HEK293 (cell line): ENCODE data around the gene PARL.

Experiments
- BCL11A ChIP-seq: fragments of 450-650 bp; formaldehyde crosslinking; IDR thresholded peaks from 2 replicates; pipeline ENCODE4 v1.5.1; 2016; ENCODE audit warnings: low read depth, missing biosample characterization, missing genetic modification characterization
- GFI1B ChIP-seq: fragments of 450-650 bp; formaldehyde crosslinking; IDR thresholded peaks from 2 replicates; pipeline ENCODE4 v1.5.1; 2016; ENCODE audit warnings: missing biosample characterization, missing genetic modification characterization
- KLF16 ChIP-seq: fragments of 450-650 bp; formaldehyde crosslinking; IDR thresholded peaks from 2 replicates; pipeline ENCODE4 v1.5.1; 2017; ENCODE audit warnings: missing biosample characterization, missing genetic modification characterization
- KLF8 ChIP-seq: fragments of 450-650 bp; formaldehyde crosslinking; IDR thresholded peaks from 2 replicates; pipeline ENCODE4 v1.5.1; 2016; ENCODE audit warnings: missing biosample characterization, missing genetic modification characterization
- MYNN ChIP-seq: fragments of 450-650 bp; formaldehyde crosslinking; IDR thresholded peaks from 2 replicates; pipeline ENCODE4 v1.5.1; 2016; ENCODE audit warnings: missing biosample characterization, missing genetic modification characterization, borderline replicate concordance
- MZF1 ChIP-seq: fragments of 450-650 bp; formaldehyde crosslinking; IDR thresholded peaks from 2 replicates; pipeline ENCODE4 v1.5.1; 2017; ENCODE audit warnings: missing biosample characterization, missing genetic modification characterization, borderline replicate concordance
- SCRT1 ChIP-seq: fragments of 450-650 bp; formaldehyde crosslinking; IDR thresholded peaks from 2 replicates; pipeline ENCODE4 v1.5.1; 2016; ENCODE audit warnings: missing biosample characterization, missing genetic modification characterization, borderline replicate concordance
- YY2 ChIP-seq: fragments of 450-650 bp; formaldehyde crosslinking; IDR thresholded peaks from 2 replicates; pipeline ENCODE4 v1.5.1; 2016; ENCODE audit warnings: missing biosample characterization, missing genetic modification characterization
- ZBTB17 ChIP-seq: fragments of 450-650 bp; formaldehyde crosslinking; IDR thresholded peaks from 2 replicates; pipeline ENCODE4 v1.5.1; 2016; ENCODE audit warnings: missing biosample characterization, missing genetic modification characterization
- ZFP37 ChIP-seq: fragments of 450-650 bp; formaldehyde crosslinking; IDR thresholded peaks from 2 replicates; pipeline ENCODE4 v1.5.1; 2016; ENCODE audit warnings: missing biosample characterization, missing genetic modification characterization
- ZNF221 ChIP-seq: fragments of 450-650 bp; formaldehyde crosslinking; IDR thresholded peaks from 2 replicates; pipeline ENCODE4 v1.5.1; 2017; ENCODE audit warnings: missing biosample characterization, missing genetic modification characterization, borderline replicate concordance
- ZNF324 ChIP-seq: fragments of 450-650 bp; formaldehyde crosslinking; IDR thresholded peaks from 2 replicates; pipeline ENCODE4 v1.5.1; 2016; ENCODE audit warnings: missing biosample characterization, missing genetic modification characterization
- ZNF501 ChIP-seq: fragments of 450-650 bp; formaldehyde crosslinking; IDR thresholded peaks from 2 replicates; pipeline ENCODE4 v1.5.1; 2016; ENCODE audit warnings: missing biosample characterization, missing genetic modification characterization
- ZNF514 ChIP-seq: fragments of 450-650 bp; formaldehyde crosslinking; IDR thresholded peaks from 2 replicates; pipeline ENCODE4 v1.5.1; 2016; ENCODE audit warnings: missing biosample characterization, missing genetic modification characterization
- ZNF521 ChIP-seq: fragments of 450-650 bp; formaldehyde crosslinking; IDR thresholded peaks from 2 replicates; pipeline ENCODE4 v1.5.1; 2017; ENCODE audit warnings: missing biosample characterization, mild to moderate bottlenecking, missing genetic modification characterization
- ZNF529 ChIP-seq: fragments of 450-650 bp; formaldehyde crosslinking; IDR thresholded peaks from 2 replicates; pipeline ENCODE4 v1.5.1; 2017; ENCODE audit warnings: missing genetic modification characterization, missing biosample characterization; ENCODE audit not compliant: insufficient replicate concordance
- ZNF561 ChIP-seq: fragments of 450-650 bp; IDR thresholded peaks from 2 replicates; pipeline ENCODE4 v1.5.1; 2018; ENCODE audit warnings: missing biosample characterization, missing genetic modification characterization, borderline replicate concordance
- ZNF571 ChIP-seq: fragments of 450-650 bp; formaldehyde crosslinking; IDR thresholded peaks from 2 replicates; pipeline ENCODE4 v1.5.0; 2017; ENCODE audit warnings: missing biosample characterization, missing genetic modification characterization
- ZNF76 ChIP-seq: fragments of 450-650 bp; formaldehyde crosslinking; IDR thresholded peaks from 2 replicates; pipeline ENCODE4; 2016; ENCODE audit warnings: low read depth, missing biosample characterization, missing genetic modification characterization, borderline replicate concordance
- ZSCAN30 ChIP-seq: fragments of 450-650 bp; IDR thresholded peaks from 2 replicates; pipeline ENCODE4 v1.5.1; 2018; ENCODE audit warnings: missing biosample characterization, mild to moderate bottlenecking, missing genetic modification characterization, moderate library complexity
- TF ChIP-seq, protein P1 (sequence below): fragments of 450-650 bp; formaldehyde crosslinking; IDR thresholded peaks from 2 replicates; pipeline ENCODE4 v1.5.1; 2016; ENCODE audit warnings: missing biosample characterization, missing genetic modification characterization
- TF ChIP-seq, protein P2 (sequence below): fragments of 450-650 bp; formaldehyde crosslinking; IDR thresholded peaks from 2 replicates; pipeline ENCODE4 v1.5.1; 2016; ENCODE audit warnings: missing biosample characterization, missing genetic modification characterization
- TF ChIP-seq, protein P3 (sequence below): fragments of 450-650 bp; formaldehyde crosslinking; IDR thresholded peaks from 2 replicates; pipeline ENCODE4 v1.5.1; 2016; ENCODE audit warnings: missing biosample characterization, missing genetic modification characterization
- TF ChIP-seq, protein P4 (sequence below): fragments of 450-650 bp; formaldehyde crosslinking; IDR thresholded peaks from 2 replicates; pipeline ENCODE4 v1.5.1; 2016; ENCODE audit warnings: missing biosample characterization, missing genetic modification characterization
- TF ChIP-seq, protein P5 (sequence below): fragments of 450-650 bp; formaldehyde crosslinking; IDR thresholded peaks from 2 replicates; pipeline ENCODE4 v1.5.1; 2016; ENCODE audit warnings: missing biosample characterization, missing genetic modification characterization
- TF ChIP-seq, protein P6 (sequence below): fragments of 450-650 bp; formaldehyde crosslinking; IDR thresholded peaks from 2 replicates; pipeline ENCODE4 v1.5.1; 2016; ENCODE audit warnings: missing biosample characterization, missing genetic modification characterization

Gene PARL

DNA sequence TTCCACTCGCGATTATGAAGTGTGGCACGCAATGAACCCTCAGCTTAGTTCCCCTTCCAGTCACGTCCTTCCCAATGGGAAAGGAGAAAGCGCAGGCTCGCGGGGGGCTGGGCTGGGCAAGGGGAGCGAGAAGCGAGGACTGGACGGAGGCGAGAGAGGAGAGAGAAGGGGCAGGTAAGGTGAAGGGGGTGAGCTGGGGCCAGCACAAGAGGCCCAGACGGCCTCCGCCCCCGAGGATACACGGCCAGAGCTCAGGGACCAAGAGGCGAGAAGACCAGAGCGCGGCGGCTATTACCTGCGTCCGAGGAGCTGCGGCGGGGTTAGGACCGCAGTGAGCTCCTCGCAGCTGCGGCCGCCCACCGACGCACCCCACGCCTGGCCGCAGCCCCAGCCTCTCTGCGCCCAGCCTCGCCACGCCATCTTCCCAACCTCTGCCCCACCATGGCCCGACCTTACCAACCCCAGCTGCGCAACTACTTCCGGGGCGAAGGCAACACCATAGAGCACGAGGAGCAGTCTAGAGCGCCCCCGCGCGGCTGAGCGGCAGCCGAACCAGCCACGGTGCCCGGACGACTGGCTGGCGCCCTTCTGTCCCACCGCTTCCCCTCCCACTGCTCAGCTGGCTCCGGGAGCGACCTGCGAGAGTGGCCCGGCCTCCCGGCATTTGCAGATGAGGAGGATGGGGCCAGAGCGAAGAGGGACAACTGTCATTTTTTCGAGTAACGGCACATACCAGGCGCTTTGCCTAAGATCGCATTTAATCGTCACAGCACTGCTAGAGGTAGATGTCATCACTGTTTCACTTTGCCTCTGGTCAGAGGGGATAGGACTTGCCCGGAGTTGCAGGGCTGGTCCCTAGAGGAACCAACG is at the start of gene PARL (continued):
- TF ChIP-seq, protein P1, sequence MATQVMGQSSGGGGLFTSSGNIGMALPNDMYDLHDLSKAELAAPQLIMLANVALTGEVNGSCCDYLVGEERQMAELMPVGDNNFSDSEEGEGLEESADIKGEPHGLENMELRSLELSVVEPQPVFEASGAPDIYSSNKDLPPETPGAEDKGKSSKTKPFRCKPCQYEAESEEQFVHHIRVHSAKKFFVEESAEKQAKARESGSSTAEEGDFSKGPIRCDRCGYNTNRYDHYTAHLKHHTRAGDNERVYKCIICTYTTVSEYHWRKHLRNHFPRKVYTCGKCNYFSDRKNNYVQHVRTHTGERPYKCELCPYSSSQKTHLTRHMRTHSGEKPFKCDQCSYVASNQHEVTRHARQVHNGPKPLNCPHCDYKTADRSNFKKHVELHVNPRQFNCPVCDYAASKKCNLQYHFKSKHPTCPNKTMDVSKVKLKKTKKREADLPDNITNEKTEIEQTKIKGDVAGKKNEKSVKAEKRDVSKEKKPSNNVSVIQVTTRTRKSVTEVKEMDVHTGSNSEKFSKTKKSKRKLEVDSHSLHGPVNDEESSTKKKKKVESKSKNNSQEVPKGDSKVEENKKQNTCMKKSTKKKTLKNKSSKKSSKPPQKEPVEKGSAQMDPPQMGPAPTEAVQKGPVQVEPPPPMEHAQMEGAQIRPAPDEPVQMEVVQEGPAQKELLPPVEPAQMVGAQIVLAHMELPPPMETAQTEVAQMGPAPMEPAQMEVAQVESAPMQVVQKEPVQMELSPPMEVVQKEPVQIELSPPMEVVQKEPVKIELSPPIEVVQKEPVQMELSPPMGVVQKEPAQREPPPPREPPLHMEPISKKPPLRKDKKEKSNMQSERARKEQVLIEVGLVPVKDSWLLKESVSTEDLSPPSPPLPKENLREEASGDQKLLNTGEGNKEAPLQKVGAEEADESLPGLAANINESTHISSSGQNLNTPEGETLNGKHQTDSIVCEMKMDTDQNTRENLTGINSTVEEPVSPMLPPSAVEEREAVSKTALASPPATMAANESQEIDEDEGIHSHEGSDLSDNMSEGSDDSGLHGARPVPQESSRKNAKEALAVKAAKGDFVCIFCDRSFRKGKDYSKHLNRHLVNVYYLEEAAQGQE (tag by site-specific recombination): peak; percentile 41
- TF ChIP-seq ZFP37 (tag by site-specific recombination) (peak; percentile 91), ZNF514 (tag by site-specific recombination) (no peak), MYNN (tag by site-specific recombination) (peak; percentile 47; the same call in 1 of the 2 replicates), ZNF221 (tag by site-specific recombination) (no peak), BCL11A (peak; percentile 63; the same call in 1 of the 2 replicates), ZNF521 (tag by site-specific recombination) (no peak), YY2 (tag by site-specific recombination) (peak; percentile 94), ZNF529 (tag by site-specific recombination) (no peak), ZNF571 (tag by site-specific recombination) (no peak), KLF8 (tag by site-specific recombination) (peak; percentile 96), GFI1B (tag by site-specific recombination) (no peak), ZNF76 (tag by site-specific recombination) (peak; percentile 84), SCRT1 (tag by site-specific recombination) (no peak), ZSCAN30 (peak; percentile 81), ZNF501 (peak; percentile 91), KLF16 (tag by site-specific recombination) (peak; percentile 87; the same call in 1 of the 2 replicates), ZNF324 (tag by site-specific recombination) (peak; percentile 91; the same call in 1 of the 2 replicates), ZNF561 (peak; percentile 76; the same call in 1 of the 2 replicates), ZBTB17 (tag by site-specific recombination) (peak; percentile 84), MZF1 (no peak)
- TF ChIP-seq, protein P2, sequence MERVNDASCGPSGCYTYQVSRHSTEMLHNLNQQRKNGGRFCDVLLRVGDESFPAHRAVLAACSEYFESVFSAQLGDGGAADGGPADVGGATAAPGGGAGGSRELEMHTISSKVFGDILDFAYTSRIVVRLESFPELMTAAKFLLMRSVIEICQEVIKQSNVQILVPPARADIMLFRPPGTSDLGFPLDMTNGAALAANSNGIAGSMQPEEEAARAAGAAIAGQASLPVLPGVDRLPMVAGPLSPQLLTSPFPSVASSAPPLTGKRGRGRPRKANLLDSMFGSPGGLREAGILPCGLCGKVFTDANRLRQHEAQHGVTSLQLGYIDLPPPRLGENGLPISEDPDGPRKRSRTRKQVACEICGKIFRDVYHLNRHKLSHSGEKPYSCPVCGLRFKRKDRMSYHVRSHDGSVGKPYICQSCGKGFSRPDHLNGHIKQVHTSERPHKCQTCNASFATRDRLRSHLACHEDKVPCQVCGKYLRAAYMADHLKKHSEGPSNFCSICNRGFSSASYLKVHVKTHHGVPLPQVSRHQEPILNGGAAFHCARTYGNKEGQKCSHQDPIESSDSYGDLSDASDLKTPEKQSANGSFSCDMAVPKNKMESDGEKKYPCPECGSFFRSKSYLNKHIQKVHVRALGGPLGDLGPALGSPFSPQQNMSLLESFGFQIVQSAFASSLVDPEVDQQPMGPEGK (tag by site-specific recombination): peak; percentile 91
- TF ChIP-seq, protein P3, sequence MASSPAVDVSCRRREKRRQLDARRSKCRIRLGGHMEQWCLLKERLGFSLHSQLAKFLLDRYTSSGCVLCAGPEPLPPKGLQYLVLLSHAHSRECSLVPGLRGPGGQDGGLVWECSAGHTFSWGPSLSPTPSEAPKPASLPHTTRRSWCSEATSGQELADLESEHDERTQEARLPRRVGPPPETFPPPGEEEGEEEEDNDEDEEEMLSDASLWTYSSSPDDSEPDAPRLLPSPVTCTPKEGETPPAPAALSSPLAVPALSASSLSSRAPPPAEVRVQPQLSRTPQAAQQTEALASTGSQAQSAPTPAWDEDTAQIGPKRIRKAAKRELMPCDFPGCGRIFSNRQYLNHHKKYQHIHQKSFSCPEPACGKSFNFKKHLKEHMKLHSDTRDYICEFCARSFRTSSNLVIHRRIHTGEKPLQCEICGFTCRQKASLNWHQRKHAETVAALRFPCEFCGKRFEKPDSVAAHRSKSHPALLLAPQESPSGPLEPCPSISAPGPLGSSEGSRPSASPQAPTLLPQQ (tag by site-specific recombination): peak; percentile 85
- TF ChIP-seq, protein P4, sequence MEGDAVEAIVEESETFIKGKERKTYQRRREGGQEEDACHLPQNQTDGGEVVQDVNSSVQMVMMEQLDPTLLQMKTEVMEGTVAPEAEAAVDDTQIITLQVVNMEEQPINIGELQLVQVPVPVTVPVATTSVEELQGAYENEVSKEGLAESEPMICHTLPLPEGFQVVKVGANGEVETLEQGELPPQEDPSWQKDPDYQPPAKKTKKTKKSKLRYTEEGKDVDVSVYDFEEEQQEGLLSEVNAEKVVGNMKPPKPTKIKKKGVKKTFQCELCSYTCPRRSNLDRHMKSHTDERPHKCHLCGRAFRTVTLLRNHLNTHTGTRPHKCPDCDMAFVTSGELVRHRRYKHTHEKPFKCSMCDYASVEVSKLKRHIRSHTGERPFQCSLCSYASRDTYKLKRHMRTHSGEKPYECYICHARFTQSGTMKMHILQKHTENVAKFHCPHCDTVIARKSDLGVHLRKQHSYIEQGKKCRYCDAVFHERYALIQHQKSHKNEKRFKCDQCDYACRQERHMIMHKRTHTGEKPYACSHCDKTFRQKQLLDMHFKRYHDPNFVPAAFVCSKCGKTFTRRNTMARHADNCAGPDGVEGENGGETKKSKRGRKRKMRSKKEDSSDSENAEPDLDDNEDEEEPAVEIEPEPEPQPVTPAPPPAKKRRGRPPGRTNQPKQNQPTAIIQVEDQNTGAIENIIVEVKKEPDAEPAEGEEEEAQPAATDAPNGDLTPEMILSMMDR (tag by site-specific recombination): peak; percentile 99
- TF ChIP-seq, protein P5, sequence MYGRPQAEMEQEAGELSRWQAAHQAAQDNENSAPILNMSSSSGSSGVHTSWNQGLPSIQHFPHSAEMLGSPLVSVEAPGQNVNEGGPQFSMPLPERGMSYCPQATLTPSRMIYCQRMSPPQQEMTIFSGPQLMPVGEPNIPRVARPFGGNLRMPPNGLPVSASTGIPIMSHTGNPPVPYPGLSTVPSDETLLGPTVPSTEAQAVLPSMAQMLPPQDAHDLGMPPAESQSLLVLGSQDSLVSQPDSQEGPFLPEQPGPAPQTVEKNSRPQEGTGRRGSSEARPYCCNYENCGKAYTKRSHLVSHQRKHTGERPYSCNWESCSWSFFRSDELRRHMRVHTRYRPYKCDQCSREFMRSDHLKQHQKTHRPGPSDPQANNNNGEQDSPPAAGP (tag by site-specific recombination): peak; percentile 91
- TF ChIP-seq, protein P6, sequence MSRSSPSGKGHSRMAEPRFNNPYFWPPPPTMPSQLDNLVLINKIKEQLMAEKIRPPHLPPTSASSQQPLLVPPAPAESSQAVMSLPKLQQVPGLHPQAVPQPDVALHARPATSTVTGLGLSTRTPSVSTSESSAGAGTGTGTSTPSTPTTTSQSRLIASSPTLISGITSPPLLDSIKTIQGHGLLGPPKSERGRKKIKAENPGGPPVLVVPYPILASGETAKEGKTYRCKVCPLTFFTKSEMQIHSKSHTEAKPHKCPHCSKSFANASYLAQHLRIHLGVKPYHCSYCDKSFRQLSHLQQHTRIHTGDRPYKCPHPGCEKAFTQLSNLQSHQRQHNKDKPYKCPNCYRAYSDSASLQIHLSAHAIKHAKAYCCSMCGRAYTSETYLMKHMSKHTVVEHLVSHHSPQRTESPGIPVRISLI (tag by site-specific recombination): peak; percentile 37; the same call in 1 of the 2 replicates
